ENCODE data around the gene ZNF774.

GRCh38 chr15:90327311-90327710 is 24.8 kb upstream of the ZNF774 start:
- TF ChIP-seq POLR2A (IDR thresholded peaks at IDR 0.05) (no peak), CTCF (IDR thresholded peaks at IDR 0.05 in 4 of 5, conservative IDR thresholded peaks at IDR 0.05 in 1 of 5) (no peak)

All from gastrocnemius medialis (tissue), 4 donors.